Embryonic facial prominence (tissue), 1 donor: ENCODE data around the gene CLDN12.
"Not testable (repeated sequence)": the region's sequence is repeated elsewhere in the genome, so short reads cannot be mapped to it uniquely, and the experiment has no call there.

Experiments
- DNase-seq: peaks from one replicate; pipeline ENCODE4 v3.0.0-alpha.2; 2016; ENCODE audit errors: extremely low spot score

CLDN12 gene

DNA sequence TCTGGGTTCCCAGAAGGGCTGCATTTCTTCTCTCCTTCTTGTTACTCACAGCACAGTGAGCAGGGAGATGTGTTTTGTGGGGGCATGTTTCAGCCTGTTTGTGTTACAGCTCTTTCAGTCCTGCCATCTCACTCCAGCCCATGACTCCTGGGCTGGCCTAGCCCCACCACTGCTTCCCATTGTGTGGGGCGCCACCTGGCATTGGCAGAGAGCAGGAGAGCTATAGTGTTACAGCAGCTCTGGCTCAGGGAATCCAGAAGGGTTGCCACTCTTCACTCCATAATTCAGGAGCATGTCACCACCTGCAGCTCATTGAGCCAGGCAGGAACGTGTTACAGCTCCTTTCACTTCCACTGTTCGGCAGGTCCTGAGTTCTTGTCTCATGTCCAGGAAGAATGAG lies 30.0 kb downstream of the CLDN12 start:
- DNase-seq = no peak

DNA sequence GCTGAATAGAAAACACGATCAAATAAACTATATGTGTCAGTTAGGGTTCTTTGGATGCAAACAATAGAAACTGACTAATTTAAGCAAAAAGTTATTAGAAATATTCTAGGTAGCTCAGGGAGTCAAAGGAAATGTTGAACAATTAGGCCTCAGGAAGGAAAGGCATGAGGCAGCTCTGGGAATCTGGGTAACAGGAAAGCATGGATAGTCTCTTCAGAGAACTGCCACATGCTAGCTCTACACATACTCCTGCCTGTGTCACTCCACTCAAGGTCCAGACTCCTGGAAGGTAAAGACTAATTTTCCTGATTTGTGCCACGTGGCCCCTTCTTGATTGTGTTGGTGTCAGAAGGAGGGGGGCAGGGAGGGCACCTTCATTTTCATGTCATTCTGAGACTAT lies 42.4 kb downstream of the CLDN12 start:
- no peak for DNase-seq

DNA sequence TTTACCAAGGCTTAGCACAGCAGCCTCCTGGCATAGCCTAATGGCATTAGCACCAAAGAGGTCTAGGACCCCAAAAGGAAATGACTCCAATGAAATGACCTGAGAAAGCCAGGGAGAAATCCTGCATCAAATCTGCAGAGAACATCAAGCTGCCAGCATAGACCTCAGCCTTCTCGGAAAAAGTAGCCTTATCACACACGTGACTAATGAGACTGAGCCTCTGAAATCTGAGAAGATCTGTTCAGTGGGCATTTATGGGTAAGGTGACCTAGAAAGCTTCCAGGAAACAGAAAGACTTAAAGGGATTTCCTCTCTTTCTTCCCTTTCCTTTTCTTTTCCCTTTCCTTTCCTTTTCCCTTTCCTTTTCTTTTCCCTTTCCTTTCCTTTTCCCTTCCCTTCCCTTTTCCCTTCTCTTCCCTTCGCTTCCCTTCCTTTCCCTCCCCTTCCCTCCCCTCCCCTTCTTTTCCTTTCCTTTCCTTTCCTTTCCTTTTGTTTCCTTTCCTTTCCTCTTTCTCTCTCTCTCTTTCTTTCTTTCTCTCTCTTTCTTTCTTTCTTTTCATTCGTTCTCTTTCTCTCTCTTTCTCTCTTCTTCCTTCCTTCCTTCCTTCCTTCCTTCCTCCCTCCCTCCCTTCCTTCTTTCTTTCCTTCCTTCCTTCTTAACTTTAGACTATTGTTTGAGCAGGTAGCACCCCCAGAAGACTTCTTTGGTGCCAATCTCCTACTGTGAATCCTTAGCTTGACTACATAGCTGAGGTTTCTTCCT lies 43.1 kb downstream of the CLDN12 start:
- DNase-seq = no peak

DNA sequence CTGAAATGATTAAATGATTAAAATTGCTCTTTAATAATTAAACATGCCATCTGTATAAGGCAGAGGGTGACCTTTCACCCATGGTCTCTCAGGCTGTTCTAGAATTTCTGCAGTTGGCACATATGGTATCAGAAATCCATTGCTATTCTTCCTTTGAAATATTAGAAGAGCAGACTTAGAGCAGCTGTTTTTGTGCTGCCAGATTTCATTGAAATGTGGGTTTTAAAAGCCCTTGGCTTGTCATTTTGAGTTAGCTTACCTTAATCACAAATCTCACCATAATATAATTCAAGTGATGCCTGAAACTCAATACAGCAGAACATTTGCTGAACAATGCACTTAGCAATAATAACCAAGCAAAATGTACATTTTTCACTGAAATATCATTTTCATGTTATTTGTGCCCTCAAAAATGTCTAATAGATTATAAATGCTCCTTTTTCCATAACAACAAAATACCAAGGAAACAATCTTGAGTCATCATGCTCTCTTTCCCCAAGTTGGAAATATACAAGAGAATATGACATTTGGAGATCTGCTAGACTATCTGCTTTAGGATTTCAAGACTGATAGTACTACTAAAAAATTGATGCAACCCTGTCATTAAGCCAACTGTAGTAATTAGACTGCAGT lies 50.1 kb downstream of the CLDN12 start:
- peak; percentile 60 for DNase-seq

DNA sequence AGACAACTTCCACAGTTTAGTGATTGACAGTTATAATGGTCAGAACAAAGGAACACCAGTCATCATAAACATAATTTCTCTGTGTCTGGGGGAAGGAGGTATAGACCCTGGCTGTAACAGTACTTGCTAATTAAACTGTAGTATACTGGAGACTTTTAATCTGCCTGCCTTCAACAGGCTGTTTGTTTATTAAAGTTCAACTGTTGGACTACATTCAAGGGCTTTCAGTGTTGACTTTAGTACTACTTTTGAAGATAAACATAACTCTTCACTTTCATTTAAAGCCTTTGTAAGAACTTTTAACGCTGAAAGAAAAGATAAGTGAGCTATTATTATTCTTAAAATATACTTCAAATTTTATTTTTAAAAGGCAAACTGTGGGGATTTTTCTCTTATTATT lies 50.7 kb downstream of the CLDN12 start:
- no peak for DNase-seq

DNA sequence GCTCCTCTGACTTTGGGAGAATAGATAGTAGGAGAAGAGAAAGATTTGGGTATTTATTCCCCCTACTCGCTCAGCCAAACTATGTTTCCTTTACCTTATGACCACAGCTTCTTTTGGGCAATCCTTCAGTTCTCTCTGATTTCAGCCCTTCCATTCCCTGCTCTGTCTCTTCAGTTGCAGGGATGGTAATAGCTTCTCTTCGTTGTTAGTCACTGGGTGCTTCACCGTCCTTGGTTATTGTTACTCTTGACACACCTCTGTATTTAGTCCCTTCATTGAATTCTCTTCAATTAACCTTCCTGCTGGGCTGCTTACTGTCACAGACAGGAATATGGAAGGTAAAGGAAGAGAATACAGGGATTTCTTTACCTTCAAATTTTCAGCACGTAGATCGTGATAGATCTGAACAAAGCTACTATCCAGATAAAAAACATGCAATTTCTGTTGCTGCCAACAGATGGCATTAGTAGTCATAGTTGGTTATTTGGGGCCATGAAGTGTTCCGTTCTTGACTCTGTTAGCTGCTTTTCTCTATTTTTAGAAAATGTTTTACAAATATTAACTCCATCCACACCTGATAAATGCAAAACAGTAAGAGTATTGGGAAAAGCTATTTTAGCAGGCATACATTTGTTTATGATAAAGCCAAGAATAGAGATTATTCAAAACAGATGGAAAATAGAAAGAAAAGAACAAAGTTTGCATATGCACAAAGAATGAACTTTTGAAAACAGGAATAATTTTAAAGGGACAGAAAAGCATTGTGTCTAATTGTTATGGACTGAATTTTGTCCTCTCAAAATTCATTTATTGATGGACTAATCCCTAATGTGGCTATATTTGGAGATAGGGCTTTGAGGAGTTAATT lies 52.1 kb downstream of the CLDN12 start:
- DNase-seq = peak; percentile 84

DNA sequence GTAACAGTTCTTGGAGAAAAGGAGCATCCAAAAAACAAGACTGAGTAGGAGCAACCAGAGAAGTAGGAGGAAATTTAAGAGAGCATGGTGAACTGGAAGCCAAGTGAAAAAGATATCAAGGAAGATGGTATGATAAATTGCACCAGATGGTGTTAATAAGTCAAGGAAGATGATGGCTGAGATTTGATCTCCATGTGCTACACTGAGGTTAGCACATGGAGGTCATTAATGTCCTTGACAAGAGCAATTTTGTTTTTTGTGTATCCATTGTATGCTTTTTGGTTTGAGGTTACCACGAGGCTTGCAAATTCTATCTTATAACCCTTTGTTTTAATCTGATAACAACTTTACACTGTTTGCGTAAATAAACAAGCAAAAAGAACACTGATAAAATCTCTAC lies 54.8 kb downstream of the CLDN12 start:
- no peak for DNase-seq

DNA sequence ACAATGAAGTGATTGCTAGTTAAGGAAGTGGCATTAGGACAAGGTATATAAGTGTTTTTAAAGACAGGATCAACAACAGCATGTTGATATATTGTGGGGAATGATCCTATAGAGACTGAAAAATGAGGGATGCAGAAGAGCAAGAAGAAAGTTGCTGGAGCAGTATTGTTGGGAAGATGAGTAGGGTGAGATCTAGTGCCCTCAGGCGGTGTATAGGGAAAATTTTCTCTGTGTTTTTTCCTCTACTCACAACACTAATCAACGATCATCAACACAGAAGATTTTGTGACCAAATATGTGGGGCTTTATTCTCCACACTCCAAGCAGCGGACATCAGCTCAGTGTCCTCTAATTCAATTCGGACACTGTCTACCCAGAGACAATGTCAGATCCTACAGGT lies 56.6 kb downstream of the CLDN12 start:
- no peak for DNase-seq

DNA sequence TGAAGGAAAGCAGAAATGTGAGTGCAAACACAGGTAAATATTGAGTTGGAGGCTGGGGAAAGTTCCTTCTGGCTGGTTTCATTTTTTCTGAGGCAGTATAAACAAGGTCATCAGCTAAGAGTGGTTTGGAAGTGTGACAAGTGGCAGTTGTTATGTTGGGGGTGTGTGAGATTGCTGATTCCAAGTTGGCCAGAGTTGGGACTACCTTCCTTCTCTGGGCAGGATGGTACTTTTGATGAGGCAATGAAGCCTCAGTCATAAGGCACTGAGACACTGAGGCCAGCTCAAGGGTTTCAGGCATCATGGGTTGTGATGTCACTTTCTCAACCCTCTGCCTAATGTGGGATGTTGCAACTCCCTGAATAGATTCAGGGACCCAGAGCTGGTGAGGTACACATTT lies 58.0 kb downstream of the CLDN12 start:
- DNase-seq = no peak

DNA sequence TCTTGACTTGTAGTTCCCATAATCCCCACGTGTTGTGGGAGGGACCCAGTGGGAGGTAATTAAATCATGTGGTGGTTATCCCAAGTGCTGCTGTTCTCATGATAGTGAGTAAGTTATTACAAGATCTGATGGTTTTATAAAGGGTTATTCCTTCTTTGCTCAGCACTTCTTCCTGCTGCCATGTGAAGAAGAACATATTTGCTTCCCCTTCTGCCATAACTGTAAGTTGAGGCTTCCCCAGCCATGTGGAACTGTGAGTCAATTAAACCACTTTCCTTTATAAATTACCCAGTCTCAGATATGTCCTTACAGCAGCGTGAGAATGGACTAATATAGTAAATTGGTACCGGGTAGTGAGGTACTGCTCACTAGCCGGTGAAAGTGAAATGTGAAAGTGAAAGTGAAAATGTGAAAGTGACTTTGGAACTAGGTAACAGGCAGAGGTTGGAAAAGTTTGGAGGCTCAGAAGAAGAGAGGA lies 59.9 kb downstream of the CLDN12 start:
- not testable (repeated sequence) for DNase-seq
